A673 (cell line): ENCODE measurements around the gene ST7L.

Experiments used
- EZH2 ChIP-seq: fragments of 200-600 bp; sonication (generic); IDR thresholded peaks from 2 replicates; pipeline ENCODE4 v1.6.1; 2017; ENCODE audit warnings: borderline replicate concordance, low read depth, mild to moderate bottlenecking, mixed read lengths, antibody characterized with exemption, low read length; ENCODE audit not compliant: poor library complexity, severe bottlenecking
- TF ChIP-seq, protein P1 (sequence below): fragments of 300-800, 200-600 bp; sonication (generic); conservative IDR thresholded peaks from 2 replicates; pipeline ENCODE4 v1.5.1; 2017; ENCODE audit warnings: low read depth, mild to moderate bottlenecking, antibody characterized with exemption, low read length, moderate library complexity, mixed read lengths

- TF ChIP-seq, protein P1, sequence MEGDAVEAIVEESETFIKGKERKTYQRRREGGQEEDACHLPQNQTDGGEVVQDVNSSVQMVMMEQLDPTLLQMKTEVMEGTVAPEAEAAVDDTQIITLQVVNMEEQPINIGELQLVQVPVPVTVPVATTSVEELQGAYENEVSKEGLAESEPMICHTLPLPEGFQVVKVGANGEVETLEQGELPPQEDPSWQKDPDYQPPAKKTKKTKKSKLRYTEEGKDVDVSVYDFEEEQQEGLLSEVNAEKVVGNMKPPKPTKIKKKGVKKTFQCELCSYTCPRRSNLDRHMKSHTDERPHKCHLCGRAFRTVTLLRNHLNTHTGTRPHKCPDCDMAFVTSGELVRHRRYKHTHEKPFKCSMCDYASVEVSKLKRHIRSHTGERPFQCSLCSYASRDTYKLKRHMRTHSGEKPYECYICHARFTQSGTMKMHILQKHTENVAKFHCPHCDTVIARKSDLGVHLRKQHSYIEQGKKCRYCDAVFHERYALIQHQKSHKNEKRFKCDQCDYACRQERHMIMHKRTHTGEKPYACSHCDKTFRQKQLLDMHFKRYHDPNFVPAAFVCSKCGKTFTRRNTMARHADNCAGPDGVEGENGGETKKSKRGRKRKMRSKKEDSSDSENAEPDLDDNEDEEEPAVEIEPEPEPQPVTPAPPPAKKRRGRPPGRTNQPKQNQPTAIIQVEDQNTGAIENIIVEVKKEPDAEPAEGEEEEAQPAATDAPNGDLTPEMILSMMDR = no peak
- TF ChIP-seq EZH2 = no peak
Measured at GRCh38 chr1:112581586-112582192, 37.3 kb downstream of the ST7L start.
